Neural crest cell (in vitro differentiated cells): ENCODE measurements around the gene UQCRHL. TPM values are rescaled to one million over a fixed set of nuclear protein-coding genes. Genes with fewer than 3 reads are reported as not detected.
A peak's percentile ranks its signal among the peaks of the same experiment; 100 is the strongest.
"Not testable (repeated sequence)": the region's sequence is repeated elsewhere in the genome, so short reads cannot be mapped to it uniquely, and the experiment has no call there.

Source experiments
- DNase-seq: peaks from one replicate; pipeline ENCODE4 v3.0.0; 2021; ENCODE audit warnings: low read depth, mixed read lengths, low spot score
- H3K27ac Mint-ChIP-seq: one replicate; pipeline ENCODE4 v1.8.0; 2021; ENCODE audit warnings: mild to moderate bottlenecking, mixed read lengths; ENCODE audit not compliant: unreplicated experiment
- H3K27me3 Mint-ChIP-seq: 2 replicates; pipeline ENCODE4 v1.8.0; 2021; ENCODE audit warnings: low read depth, mild to moderate bottlenecking, mixed read lengths
- H3K36me3 Mint-ChIP-seq: 2 replicates; pipeline ENCODE4 v1.8.0; 2021; ENCODE audit warnings: low read depth, mild to moderate bottlenecking, mixed read lengths
- H3K4me1 Mint-ChIP-seq: 2 replicates; pipeline ENCODE4 v1.8.0; 2021; ENCODE audit warnings: mixed read lengths
- H3K4me3 Mint-ChIP-seq: one replicate; pipeline ENCODE4 v1.8.0; 2021; ENCODE audit warnings: mild to moderate bottlenecking, mixed read lengths
- H3K9me3 Mint-ChIP-seq: 2 replicates; pipeline ENCODE4 v1.8.0; 2021; ENCODE audit warnings: mixed read lengths
- CTCF ChIP-seq: fragments of 200-600 bp; sonication (generic); conservative IDR thresholded peaks from 2 replicates; pipeline ENCODE4 v1.5.0; 2021; ENCODE audit warnings: antibody characterized with exemption, mild to moderate bottlenecking
- long read RNA-seq: library from polyadenylated mRNA; unstranded; transcript quantifications from one replicate; pipeline ENCODE4 v2.0.0, GENCODE V29; 2020
- total RNA-seq: library from RNA; stranded (reverse); gene quantifications from 2 replicates; pipeline ENCODE4 v1.2.1, GENCODE V29; 2021

Gene UQCRHL
- total RNA-seq: 2.7 and 3.3 TPM in 2 replicates
- long read RNA-seq: 0 reads

GRCh38 chr1:15807549-15807948 is at the start of gene UQCRHL:
Gene UQCRHL (minus strand): TSS chr1:15807649. CDS start chr1:15807649, 0 bp downstream.
- not testable (repeated sequence) for H3K27ac Mint-ChIP-seq, H3K36me3 Mint-ChIP-seq, H3K4me3 Mint-ChIP-seq, H3K9me3 Mint-ChIP-seq, DNase-seq
- H3K4me1 Mint-ChIP-seq: peaks cover 11% of the 10 kb centered on the region
- H3K27me3 Mint-ChIP-seq: peaks cover 18% of the 10 kb centered on the region

- Mint-ChIP-seq H3K4me1 (peaks cover 8% of the 10 kb centered on the region), H3K9me3 (no peaks in the 10 kb centered on the region), H3K27ac (no peak overlapping the region), H3K4me3 (no peak overlapping the region), H3K27me3 (no peaks in the 10 kb centered on the region), H3K36me3 (no peaks in the 10 kb centered on the region)
- TF ChIP-seq CTCF: no peak
- no peak for DNase-seq
Measured at GRCh38 chr1:15856888-15857287, 49.4 kb upstream of the UQCRHL start.

GRCh38 chr1:15852828-15853302 is 45.4 kb upstream of the UQCRHL start:
- no peaks in the 10 kb centered on the region for H3K27me3 Mint-ChIP-seq
- H3K4me1 Mint-ChIP-seq: peaks cover 32% of the 10 kb centered on the region
- no peak overlapping the region for H3K4me3 Mint-ChIP-seq
- no peak for TF ChIP-seq CTCF
- no peaks in the 10 kb centered on the region for H3K9me3 Mint-ChIP-seq
- H3K27ac Mint-ChIP-seq: no peak overlapping the region
- no peak for DNase-seq
- no peaks in the 10 kb centered on the region for H3K36me3 Mint-ChIP-seq

GRCh38 chr1:15852036-15852827 is 44.8 kb upstream of the UQCRHL start:
- no peaks in the 10 kb centered on the region for H3K9me3 Mint-ChIP-seq
- no peak overlapping the region for H3K27ac Mint-ChIP-seq
- DNase-seq: no peak
- peak overlapping the region; percentile 83 for H3K4me3 Mint-ChIP-seq
- no peaks in the 10 kb centered on the region for H3K36me3 Mint-ChIP-seq
- no peaks in the 10 kb centered on the region for H3K27me3 Mint-ChIP-seq
- TF ChIP-seq CTCF: no peak
- peaks cover 32% of the 10 kb centered on the region for H3K4me1 Mint-ChIP-seq

GRCh38 chr1:15851210-15852035 is 44.0 kb upstream of the UQCRHL start:
- DNase-seq: no peak
- Mint-ChIP-seq H3K27me3 (no peaks in the 10 kb centered on the region), H3K27ac (peak overlapping the region; percentile 83), H3K9me3 (no peaks in the 10 kb centered on the region), H3K36me3 (no peaks in the 10 kb centered on the region), H3K4me1 (peaks cover 36% of the 10 kb centered on the region), H3K4me3 (peak overlapping the region; percentile 83)
- TF ChIP-seq CTCF: no peak
